ENCODE measurements around the gene COLGALT1. TPM values are rescaled to one million over a fixed set of nuclear protein-coding genes. Genes with fewer than 3 reads are reported as not detected.

COLGALT1 gene
- total RNA-seq, 1 experiment from 2014 or later: 48.5 TPM

DNA sequence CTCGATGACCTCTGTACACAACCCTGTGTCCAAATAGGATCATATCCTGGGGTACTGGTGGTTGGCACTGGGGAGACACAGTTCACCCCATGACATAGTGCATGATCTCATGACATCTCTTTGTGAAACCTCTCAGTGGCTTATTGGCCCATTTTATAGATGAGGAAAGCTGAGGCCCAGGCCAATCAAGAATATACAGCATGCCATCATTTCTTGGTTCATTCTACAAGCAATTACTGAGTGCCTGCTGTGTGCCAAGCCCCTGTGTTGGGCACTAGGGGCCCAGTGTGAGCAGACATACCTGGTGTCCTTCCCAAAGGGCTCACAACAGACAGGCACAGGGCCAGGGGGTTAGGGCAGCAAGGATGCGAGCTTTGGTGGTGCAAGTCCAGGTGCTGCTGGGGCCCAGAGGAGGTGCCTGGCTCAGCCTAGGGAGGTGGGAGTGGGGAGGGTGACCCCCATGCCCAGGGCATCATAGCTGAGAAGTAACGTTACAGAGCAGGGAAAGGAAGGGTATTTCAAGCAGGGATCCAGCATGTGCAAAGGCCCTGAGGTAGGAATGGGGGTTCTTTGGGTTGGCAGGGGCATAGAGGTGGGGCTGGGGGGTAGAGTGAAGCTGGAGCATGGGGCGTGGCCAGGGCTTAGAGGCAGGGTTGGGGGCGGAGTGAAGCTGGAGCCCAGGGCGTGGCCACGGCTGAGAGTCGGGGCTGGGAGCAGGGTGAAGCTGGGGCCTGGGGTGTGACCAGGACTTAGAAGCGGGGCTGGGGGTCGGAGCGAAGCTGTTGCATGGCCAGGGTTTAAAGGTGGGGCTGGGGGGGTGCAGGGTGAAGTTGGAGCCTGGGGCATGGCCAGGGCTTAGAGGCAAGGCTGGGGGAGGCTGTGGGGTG, 20.7 kb downstream of the COLGALT1 start:
- Histone ChIP-seq H2BK12ac (ENCODE audit: insufficient read length, low read depth, low read length) (no peak overlapping the region), H2BK5ac (ENCODE audit: insufficient read length, low read length) (no peak overlapping the region), H3K56ac (ENCODE audit: insufficient read length, low read depth, low read length) (no peak overlapping the region), H3K23me2 (ENCODE audit: insufficient read length, low read depth, low read length, poor library complexity, severe bottlenecking) (peaks cover 3% of the 10 kb centered on the region), H2BK20ac (ENCODE audit: low read depth, low read length, poor library complexity, severe bottlenecking) (no peak overlapping the region), H4K5ac (ENCODE audit: insufficient read length, low read depth, low read length) (no peak overlapping the region), H3K27ac (ENCODE audit: insufficient read length, low read depth, low read length) (no peak overlapping the region), H2BK15ac (ENCODE audit: low read depth, low read length) (no peak overlapping the region), H3K79me2 (ENCODE audit: insufficient read depth, low read length) (no peaks in the 10 kb centered on the region), H2BK120ac (ENCODE audit: low read depth, low read length, poor library complexity, severe bottlenecking) (no peak overlapping the region), H3K18ac (ENCODE audit: insufficient read length, low read depth, low read length) (no peak overlapping the region), H3K27me3 (ENCODE audit: insufficient read depth, low read length) (no peaks in the 10 kb centered on the region), H4K91ac (ENCODE audit: insufficient read length, low read depth, low read length) (no peak overlapping the region), H2AK5ac (ENCODE audit: insufficient read length, low read length) (no peak overlapping the region), H4K8ac (replicated peaks; ENCODE audit: insufficient read length, low read depth, low read length) (no peak overlapping the region), H3K4ac (ENCODE audit: low read depth, low read length) (no peak overlapping the region), H3K14ac (ENCODE audit: insufficient read depth, low read length) (no peak overlapping the region), H3K23ac (ENCODE audit: insufficient read length, low read depth, low read length) (no peak overlapping the region), H4K20me1 (ENCODE audit: control insufficient read depth, insufficient read depth, insufficient read length) (no peaks in the 10 kb centered on the region), H3K9me3 (ENCODE audit: control insufficient read depth, low read depth, low read length) (no peaks in the 10 kb centered on the region), H3K9ac (ENCODE audit: extremely low read depth, insufficient read length, low read length) (no peak overlapping the region), H3K79me1 (ENCODE audit: insufficient read depth, low read depth, low read length, poor library complexity, severe bottlenecking) (no peaks in the 10 kb centered on the region), H2AFZ (ENCODE audit: low read length) (no peak overlapping the region), H3T11ph (ENCODE audit: low read length) (no peak overlapping the region), H3K4me1 (ENCODE audit: insufficient read depth, low read length) (no peaks in the 10 kb centered on the region; the same call in 1 of the 2 replicates), H3K4me2 (ENCODE audit: insufficient read depth, insufficient read length, low read length) (no peak overlapping the region)
- Mint-ChIP-seq H3K27me3 (ENCODE audit: low read depth) (no peaks in the 10 kb centered on the region), H3K4me1 (peaks cover 20 to 31% of the 10 kb centered on the region in 2 experiments), H3K4me3 (peak overlapping the region in 1 of 2 experiments; percentile 32; a peak in 2 of 5 replicates), H3K36me3 (ENCODE audit: insufficient read depth in 1 of 3, low read depth in 3 of 3) (peaks cover 24 to 37% (median 32%) of the 10 kb centered on the region in 3 experiments), H3K27ac (no peak overlapping the region; a peak in 1 of 7 replicates), H3K9me3 (no peaks in the 10 kb centered on the region; a peak in 1 of 5 replicates)
- WGBS (ENCODE audit: extremely low coverage, insufficient read length, low lambda C conversion rate): no CpG with 5 or more reads among the region's 11 CpGs
- DNase-seq: no peak
- TF ChIP-seq, protein P1, sequence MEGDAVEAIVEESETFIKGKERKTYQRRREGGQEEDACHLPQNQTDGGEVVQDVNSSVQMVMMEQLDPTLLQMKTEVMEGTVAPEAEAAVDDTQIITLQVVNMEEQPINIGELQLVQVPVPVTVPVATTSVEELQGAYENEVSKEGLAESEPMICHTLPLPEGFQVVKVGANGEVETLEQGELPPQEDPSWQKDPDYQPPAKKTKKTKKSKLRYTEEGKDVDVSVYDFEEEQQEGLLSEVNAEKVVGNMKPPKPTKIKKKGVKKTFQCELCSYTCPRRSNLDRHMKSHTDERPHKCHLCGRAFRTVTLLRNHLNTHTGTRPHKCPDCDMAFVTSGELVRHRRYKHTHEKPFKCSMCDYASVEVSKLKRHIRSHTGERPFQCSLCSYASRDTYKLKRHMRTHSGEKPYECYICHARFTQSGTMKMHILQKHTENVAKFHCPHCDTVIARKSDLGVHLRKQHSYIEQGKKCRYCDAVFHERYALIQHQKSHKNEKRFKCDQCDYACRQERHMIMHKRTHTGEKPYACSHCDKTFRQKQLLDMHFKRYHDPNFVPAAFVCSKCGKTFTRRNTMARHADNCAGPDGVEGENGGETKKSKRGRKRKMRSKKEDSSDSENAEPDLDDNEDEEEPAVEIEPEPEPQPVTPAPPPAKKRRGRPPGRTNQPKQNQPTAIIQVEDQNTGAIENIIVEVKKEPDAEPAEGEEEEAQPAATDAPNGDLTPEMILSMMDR (conservative IDR thresholded peaks at IDR 0.05): no peak
